HepG2 (cell line): ENCODE data around the gene DEDD2. TPM values are rescaled to one million over a fixed set of nuclear protein-coding genes. Genes with fewer than 3 reads are reported as not detected.

Experiments
- ATAC-seq: fragments of 200-7000 bp; cut with Tn5 transposase; 3 replicates; pipeline ENCODE4 v1.9.1; 2020; ENCODE audit warnings: mild to moderate bottlenecking, moderate library complexity
- BruUV-seq: library from RNA; stranded (reverse); fragments of 400-500 nt; replicated peaks from 2 replicates; lab custom pipeline; 2021; lab: Mats Ljungman, UMichigan
- CTCF ChIA-PET: fragments of 300-600 bp; formaldehyde crosslinking; extraction: SDS; loops from one replicate; lab custom pipeline; 2021; ENCODE audit warnings: low total read pairs, inconsistent platforms, low intra/inter-chr PET ratio; lab: Yijun Ruan, JAX
- POLR2A ChIA-PET: fragments of 350-600 bp; sonication (Branson Sonifier 250); formaldehyde crosslinking; loops from one replicate; lab custom pipeline; 2020; ENCODE audit warnings: antibody characterized with exemption, inconsistent platforms; lab: Yijun Ruan, JAX
- DNase-seq: peaks from one replicate; pipeline ENCODE4 v3.0.0-alpha.2; 2015; ENCODE audit warnings: low spot score
- FAIRE-seq: peaks from 3 replicates; lab custom pipeline; 2011; peaks lifted over from hg19 to GRCh38; lab: Jason Lieb, UNC
- H2AFZ ChIP-seq: one replicate; pipeline ENCODE4 v1.6.1; 2011; ENCODE audit warnings: low read length, inconsistent platforms
- H3K27ac ChIP-seq: fragments of 300-600 bp; 3 replicates; pipeline ENCODE4 v1.8.0; 2011; ENCODE audit warnings: mixed run types, mild to moderate bottlenecking, mixed read lengths, low read length, inconsistent platforms; ENCODE audit not compliant: insufficient read depth; ENCODE audit errors: extremely low read length
- H3K27me3 ChIP-seq, 2 experiments: fragments of 200-600 bp in 1 of 2; 2 replicates in 1 of 2; 3 replicates in 1 of 2; pipeline versions ENCODE4 v1.6.0 to v1.8.0; 2011; ENCODE audit warnings: low read length in 2 of 2, mild to moderate bottlenecking in 2 of 2, moderate library complexity in 2 of 2, inconsistent platforms in 1 of 2; ENCODE audit not compliant: insufficient read depth in 2 of 2, control insufficient read depth in 1 of 2
- H3K36me3 ChIP-seq, 2 experiments: fragments of 200-600 bp in 1 of 2; replicated peaks in 1 of 2; 2 replicates in 1 of 2; 3 replicates in 1 of 2; pipeline versions ENCODE4 v1.5.1 to v1.8.0; 2011; ENCODE audit warnings: low read length in 2 of 2, inconsistent platforms in 1 of 2; ENCODE audit not compliant: insufficient read depth in 2 of 2, control insufficient read depth in 1 of 2
- H3K4me1 ChIP-seq: 2 replicates; pipeline ENCODE4 v1.5.1; 2012; ENCODE audit warnings: low read length, inconsistent platforms; ENCODE audit not compliant: insufficient read depth
- H3K4me2 ChIP-seq: 2 replicates; pipeline ENCODE4 v1.6.0; 2011; ENCODE audit warnings: low read depth, low read length, inconsistent platforms
- H3K4me3 ChIP-seq, 3 experiments: fragments of 200-600 bp in 1 of 3; sonication (generic), shearing (Covaris generic) in 1 of 3; replicated peaks in 1 of 3; 2 replicates each; pipeline ENCODE4 v1.5.1; 2011 to 2016; ENCODE audit warnings: low read length in 3 of 3, inconsistent platforms in 2 of 3, low read depth in 2 of 3, mild to moderate bottlenecking in 2 of 3, control low read depth in 1 of 3, mixed read lengths in 1 of 3; ENCODE audit not compliant: insufficient read depth in 1 of 3
- H3K79me2 ChIP-seq: one replicate; pipeline ENCODE4 v1.6.1; 2011; ENCODE audit warnings: low read length, inconsistent platforms; ENCODE audit not compliant: insufficient read depth
- H3K9ac ChIP-seq: 2 replicates; pipeline ENCODE4 v1.6.0; 2011; ENCODE audit warnings: mild to moderate bottlenecking, low read depth, low read length, inconsistent platforms; ENCODE audit not compliant: insufficient read depth
- H3K9me3 ChIP-seq: 2 replicates; pipeline ENCODE4 v1.5.1; 2012; ENCODE audit warnings: mild to moderate bottlenecking, low read length
- H4K20me1 ChIP-seq: 2 replicates; pipeline ENCODE4 v1.6.0; 2011; ENCODE audit warnings: inconsistent platforms, mild to moderate bottlenecking, low read length, moderate library complexity; ENCODE audit not compliant: insufficient read depth
- BHLHE40 ChIP-seq: IDR thresholded peaks from 2 replicates; pipeline ENCODE4 v1.6.1; 2011; ENCODE audit warnings: low read length, improper control_type of control experiment
- CAMTA2 ChIP-seq: sonication (generic); formaldehyde crosslinking; IDR thresholded peaks from 2 replicates; pipeline ENCODE4 v1.4.0; 2020; ENCODE audit warnings: mild to moderate bottlenecking, missing genetic modification reagents, borderline replicate concordance
- CCAR2 ChIP-seq: fragments of 200-400 bp; formaldehyde crosslinking; optimal IDR thresholded peaks from 2 replicates; pipeline ENCODE3; 2018; ENCODE audit warnings: low read depth, mild to moderate bottlenecking, low read length, moderate library complexity
- FLYWCH1 ChIP-seq: sonication (generic); formaldehyde crosslinking; IDR thresholded peaks from 2 replicates; pipeline ENCODE4 v1.8.1; 2023; ENCODE audit warnings: mild to moderate bottlenecking, missing genetic modification reagents
- SIN3A ChIP-seq: IDR thresholded peaks from 2 replicates; pipeline ENCODE4 v1.6.1; 2011; ENCODE audit warnings: low read depth, mild to moderate bottlenecking, control low read depth, low read length, borderline replicate concordance
- SMAD1 ChIP-seq: sonication (generic); formaldehyde crosslinking; IDR thresholded peaks from 2 replicates; pipeline ENCODE4 v1.4.0; 2020; ENCODE audit warnings: missing genetic modification reagents, low read depth, mild to moderate bottlenecking, borderline replicate concordance
- ZBTB4 ChIP-seq: sonication (generic); formaldehyde crosslinking; IDR thresholded peaks from 2 replicates; pipeline ENCODE4 v1.4.0; 2020; ENCODE audit warnings: missing genetic modification reagents, mild to moderate bottlenecking, borderline replicate concordance
- ZNF17 ChIP-seq: sonication (generic); formaldehyde crosslinking; IDR thresholded peaks from 2 replicates; pipeline ENCODE4 v1.5.0; 2020; ENCODE audit warnings: mild to moderate bottlenecking, missing genetic modification reagents
- ZNF251 ChIP-seq: sonication (generic); formaldehyde crosslinking; IDR thresholded peaks from 2 replicates; pipeline ENCODE4 v1.9.0; 2021; ENCODE audit warnings: mild to moderate bottlenecking, missing genetic modification reagents
- ZNF256 ChIP-seq: sonication (generic); formaldehyde crosslinking; conservative IDR thresholded peaks from 2 replicates; pipeline ENCODE4 v1.4.0; 2020; ENCODE audit warnings: missing genetic modification reagents
- ZNF75D ChIP-seq: sonication (generic); formaldehyde crosslinking; IDR thresholded peaks from 2 replicates; pipeline ENCODE4 v1.8.1; 2023; ENCODE audit warnings: missing genetic modification reagents, mild to moderate bottlenecking, borderline replicate concordance
- WGBS: methylation state at CpG from one replicate; pipeline ENCODE4 v1.1.6; 2017; ENCODE audit warnings: low lambda C conversion rate; 5-methylcytosine and 5-hydroxymethylcytosine counted together
- in situ Hi-C: cut with HindIII; loops from 2 replicates; pipeline ENCODE4 v1.10.0; 2017; ENCODE audit warnings: low pct_unique_long_range_greater_than_20kb; ENCODE audit not compliant: extremely low pct_ligation_motif_present
- intact Hi-C: fragments of 100-400 bp; cut with micrococcal nuclease; formaldehyde crosslinking; loops from one replicate; pipeline ENCODE4 v1.10.0; 2022; ENCODE audit not compliant: unreplicated experiment
- polyA plus RNA-seq, 8 experiments: library from polyadenylated mRNA; depleted of rRNA in 3 of 8; stranded (reverse) in 7 of 8; unstranded in 1 of 8; fragments of >200 nt; fragmentation: Illumina TruSeq in 4 of 8; extraction: Trizol in 4 of 8; gene quantifications; 2 replicates each; pipeline versions ENCODE4 v1.2.1 to v1.2.3, GENCODE V29; 2011 to 2016; ENCODE audit warnings: low read depth in 4 of 8, missing spikeins in 1 of 8, mixed read lengths in 1 of 8; ENCODE audit not compliant: insufficient read depth in 1 of 8
- total RNA-seq, 5 experiments: library from RNA; depleted of rRNA; stranded (reverse); fragments of >200 nt; fragmentation: Illumina TruSeq; extraction: Trizol; gene quantifications; 2 replicates each; pipeline ENCODE4 v1.2.3, GENCODE V29; 2016; ENCODE audit warnings: low read depth in 1 of 5
- TF ChIP-seq, protein P1 (sequence below): sonication (generic); formaldehyde crosslinking; IDR thresholded peaks from 2 replicates; pipeline ENCODE4 v1.8.1; 2023; ENCODE audit warnings: missing genetic modification reagents, inconsistent platforms, borderline replicate concordance
- TF ChIP-seq, protein P2 (sequence below): sonication (generic); formaldehyde crosslinking; IDR thresholded peaks from 2 replicates; pipeline ENCODE4 v1.5.0; 2020; ENCODE audit warnings: mild to moderate bottlenecking, missing genetic modification reagents

DEDD2 gene
- total and polyA plus RNA-seq, 2 of the 13 experiments (the other 11 are each of a cell fraction or from before 2014, with no cell fraction given), result 19.2 to 24.7 TPM

- H3K27me3 ChIP-seq, result peaks cover 7 to 49% of the 10 kb centered on the region in 2 experiments; a peak in 3 of 5 replicates
- no peaks in the 10 kb centered on the region for H3K9me3 ChIP-seq
- no peaks in the 10 kb centered on the region for H3K79me2 ChIP-seq
- no peak overlapping the region for H2AFZ ChIP-seq
- H3K4me1 ChIP-seq, result no peaks in the 10 kb centered on the region
- no TSS peak for BruUV-seq
- 6% methylated on average over 7 of the region's 7 CpGs for WGBS
- in situ Hi-C loops (no loop called here), intact Hi-C loops (no loop called here)
- CTCF ChIA-PET, result no interaction called here
- no peaks in the 10 kb centered on the region for H3K36me3 ChIP-seq
- no peak overlapping the region for H3K4me2 ChIP-seq
- H3K4me3 ChIP-seq, result no peak overlapping the region
- H4K20me1 ChIP-seq, result no peaks in the 10 kb centered on the region
- ATAC-seq (no peak), DNase-seq (no peak), FAIRE-seq (no peak)
- H3K27ac ChIP-seq, result no peak overlapping the region
- no peak for TF ChIP-seq SIN3A
- TF ChIP-seq, protein P1, sequence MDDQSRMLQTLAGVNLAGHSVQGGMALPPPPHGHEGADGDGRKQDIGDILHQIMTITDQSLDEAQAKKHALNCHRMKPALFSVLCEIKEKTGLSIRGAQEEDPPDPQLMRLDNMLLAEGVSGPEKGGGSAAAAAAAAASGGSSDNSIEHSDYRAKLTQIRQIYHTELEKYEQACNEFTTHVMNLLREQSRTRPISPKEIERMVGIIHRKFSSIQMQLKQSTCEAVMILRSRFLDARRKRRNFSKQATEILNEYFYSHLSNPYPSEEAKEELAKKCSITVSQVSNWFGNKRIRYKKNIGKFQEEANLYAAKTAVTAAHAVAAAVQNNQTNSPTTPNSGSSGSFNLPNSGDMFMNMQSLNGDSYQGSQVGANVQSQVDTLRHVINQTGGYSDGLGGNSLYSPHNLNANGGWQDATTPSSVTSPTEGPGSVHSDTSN (CRISPR knock-in tag), result no peak
- no peak for TF ChIP-seq ZNF75D
- no peak for TF ChIP-seq SMAD1 (CRISPR knock-in tag)
- no peak for TF ChIP-seq FLYWCH1 (CRISPR knock-in tag)
- TF ChIP-seq CCAR2, result no peak
- no peak for TF ChIP-seq ZBTB4 (CRISPR knock-in tag)
- no peak for TF ChIP-seq ZNF251 (CRISPR knock-in tag)
- no peak for TF ChIP-seq CAMTA2 (CRISPR knock-in tag)
- no peak for TF ChIP-seq ZNF256 (CRISPR knock-in tag)
- TF ChIP-seq ZNF17, result no peak
- TF ChIP-seq BHLHE40, result no peak
- TF ChIP-seq, protein P2, sequence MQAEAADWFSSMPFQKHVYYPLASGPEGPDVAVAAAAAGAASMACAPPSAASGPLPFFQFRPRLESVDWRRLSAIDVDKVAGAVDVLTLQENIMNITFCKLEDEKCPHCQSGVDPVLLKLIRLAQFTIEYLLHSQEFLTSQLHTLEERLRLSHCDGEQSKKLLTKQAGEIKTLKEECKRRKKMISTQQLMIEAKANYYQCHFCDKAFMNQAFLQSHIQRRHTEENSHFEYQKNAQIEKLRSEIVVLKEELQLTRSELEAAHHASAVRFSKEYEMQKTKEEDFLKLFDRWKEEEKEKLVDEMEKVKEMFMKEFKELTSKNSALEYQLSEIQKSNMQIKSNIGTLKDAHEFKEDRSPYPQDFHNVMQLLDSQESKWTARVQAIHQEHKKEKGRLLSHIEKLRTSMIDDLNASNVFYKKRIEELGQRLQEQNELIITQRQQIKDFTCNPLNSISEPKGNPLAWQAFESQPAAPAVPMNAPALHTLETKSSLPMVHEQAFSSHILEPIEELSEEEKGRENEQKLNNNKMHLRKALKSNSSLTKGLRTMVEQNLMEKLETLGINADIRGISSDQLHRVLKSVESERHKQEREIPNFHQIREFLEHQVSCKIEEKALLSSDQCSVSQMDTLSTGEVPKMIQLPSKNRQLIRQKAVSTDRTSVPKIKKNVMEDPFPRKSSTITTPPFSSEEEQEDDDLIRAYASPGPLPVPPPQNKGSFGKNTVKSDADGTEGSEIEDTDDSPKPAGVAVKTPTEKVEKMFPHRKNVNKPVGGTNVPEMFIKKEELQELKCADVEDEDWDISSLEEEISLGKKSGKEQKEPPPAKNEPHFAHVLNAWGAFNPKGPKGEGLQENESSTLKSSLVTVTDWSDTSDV, result no peak
- H3K9ac ChIP-seq, result no peak overlapping the region
- POLR2A ChIA-PET, result no interaction called here
Measured at GRCh38 chr19:42166316-42166715, 51.2 kb downstream of the DEDD2 start.
